Central memory CD4-positive, alpha-beta T cell (primary cell): ENCODE measurements around the gene REV3L.
"Not testable (repeated sequence)": the region's sequence is repeated elsewhere in the genome, so short reads cannot be mapped to it uniquely, and the experiment has no call there.

Experiments
- DNase-seq: peaks from one replicate; pipeline ENCODE4 v3.0.0; 2022

Gene REV3L

GRCh38 chr6:111294374-111294967, 188.5 kb downstream of the REV3L start:
- DNase-seq: no peak

GRCh38 chr6:111291336-111292259, 191.4 kb downstream of the REV3L start:
- no peak for DNase-seq

- not testable (repeated sequence) for DNase-seq
Observed at GRCh38 chr6:111290689-111291335, 192.2 kb downstream of the REV3L start.

- DNase-seq: not testable (repeated sequence)
Observed at GRCh38 chr6:111284356-111284755, 198.7 kb downstream of the REV3L start.

GRCh38 chr6:111283707-111284106, 199.3 kb downstream of the REV3L start:
- no peak for DNase-seq

GRCh38 chr6:111282515-111282914, 200.5 kb downstream of the REV3L start:
- DNase-seq: no peak

GRCh38 chr6:111280445-111280955, 202.5 kb downstream of the REV3L start:
- no peak for DNase-seq

GRCh38 chr6:111278731-111279130, 204.3 kb downstream of the REV3L start:
- no peak for DNase-seq

GRCh38 chr6:111277819-111278218, 205.2 kb downstream of the REV3L start:
- DNase-seq: no peak

GRCh38 chr6:111276736-111277135, 206.3 kb downstream of the REV3L start:
- no peak for DNase-seq

GRCh38 chr6:111276335-111276734, 206.7 kb downstream of the REV3L start:
- no peak for DNase-seq

GRCh38 chr6:111274593-111275217, 208.3 kb downstream of the REV3L start:
- DNase-seq: no peak

- no peak for DNase-seq
Observed at GRCh38 chr6:111270121-111270520, 212.9 kb downstream of the REV3L start.

- no peak for DNase-seq
Observed at GRCh38 chr6:111269401-111269970, 213.5 kb downstream of the REV3L start.

GRCh38 chr6:111267764-111268333, 215.2 kb downstream of the REV3L start:
- no peak for DNase-seq

- no peak for DNase-seq
Observed at GRCh38 chr6:111266276-111266675, 216.7 kb downstream of the REV3L start.

- no peak for DNase-seq
Observed at GRCh38 chr6:111265842-111266241, 217.2 kb downstream of the REV3L start.

- no peak for DNase-seq
Observed at GRCh38 chr6:111263837-111264236, 219.2 kb downstream of the REV3L start.

- no peak for DNase-seq
Observed at GRCh38 chr6:111260570-111261298, 222.3 kb downstream of the REV3L start.

- DNase-seq: peak; percentile 99
Observed at GRCh38 chr6:111259089-111259831, 223.8 kb downstream of the REV3L start.

- DNase-seq: no peak
Observed at GRCh38 chr6:111258615-111259088, 224.4 kb downstream of the REV3L start.
